Heart left ventricle (tissue), 13 donors: ENCODE data around the gene C1orf74.

Source experiments
- CTCF ChIP-seq, 12 donors: fragments of 200-600 bp; sonication (generic) in 4 of 12; IDR thresholded peaks; one replicate each; pipeline versions ENCODE4 v1.5.0 to v1.8.0; 2018 to 2022; ENCODE audit warnings: antibody characterized with exemption in 12 of 12, mild to moderate bottlenecking in 5 of 12
- POLR2A ChIP-seq, 2 donors: fragments of 450-650 bp; IDR thresholded peaks; one replicate each; pipeline ENCODE4 v1.6.1; 2017; ENCODE audit warnings: antibody characterized with exemption in 2 of 2, mild to moderate bottlenecking in 2 of 2, moderate library complexity in 2 of 2
- donor health status: ischemic (EF 13 %, LVEDD 7.1; RV severe dilation, severe dysfunction).
- donor health status: DM: no; HTN: yes; CAD: no.
- donor health status: DM: no; HTN: no; CAD: no.
- donor health status: ischemic (EF 25% LVEDD 6.9; RV normal size, moderate dysfunction).
- donor health status: ischemic (EF 25% LVEDD 5.7; RV mildly dilated, moderate dysfunction).
- donor health status: ischemic (EF 35%, LVEDD 5.7; RV mildly dilated, moderate dysfunction).
- donor health status: nonischemic (EF 11% LVEDD 7.7; RV severe dilation, severe dysfunction).
- donor health status: DM: yes; HTN: yes; CAD: no.
- donor health status: PGD.
- donor health status: ischemic (EF 29% LVEDD 5.4; RV normal size, mild dysfunction).
- donor health status: nonischemic (EF 23%, LVEDD 6.1; RV moderate dilation, normal function).

- TF ChIP-seq CTCF (IDR thresholded peaks at IDR 0.05) (no peak), POLR2A (IDR thresholded peaks at IDR 0.05) (no peak)
Measured at GRCh38 chr1:209816923-209817322, 32.6 kb upstream of the C1orf74 start.
